ENCODE data around the gene NKD2. TPM values are rescaled to one million over a fixed set of nuclear protein-coding genes. Genes with fewer than 3 reads are reported as not detected.

NKD2 gene
- total RNA-seq, 1 experiment from 2014 or later: 0.27 TPM

DNA sequence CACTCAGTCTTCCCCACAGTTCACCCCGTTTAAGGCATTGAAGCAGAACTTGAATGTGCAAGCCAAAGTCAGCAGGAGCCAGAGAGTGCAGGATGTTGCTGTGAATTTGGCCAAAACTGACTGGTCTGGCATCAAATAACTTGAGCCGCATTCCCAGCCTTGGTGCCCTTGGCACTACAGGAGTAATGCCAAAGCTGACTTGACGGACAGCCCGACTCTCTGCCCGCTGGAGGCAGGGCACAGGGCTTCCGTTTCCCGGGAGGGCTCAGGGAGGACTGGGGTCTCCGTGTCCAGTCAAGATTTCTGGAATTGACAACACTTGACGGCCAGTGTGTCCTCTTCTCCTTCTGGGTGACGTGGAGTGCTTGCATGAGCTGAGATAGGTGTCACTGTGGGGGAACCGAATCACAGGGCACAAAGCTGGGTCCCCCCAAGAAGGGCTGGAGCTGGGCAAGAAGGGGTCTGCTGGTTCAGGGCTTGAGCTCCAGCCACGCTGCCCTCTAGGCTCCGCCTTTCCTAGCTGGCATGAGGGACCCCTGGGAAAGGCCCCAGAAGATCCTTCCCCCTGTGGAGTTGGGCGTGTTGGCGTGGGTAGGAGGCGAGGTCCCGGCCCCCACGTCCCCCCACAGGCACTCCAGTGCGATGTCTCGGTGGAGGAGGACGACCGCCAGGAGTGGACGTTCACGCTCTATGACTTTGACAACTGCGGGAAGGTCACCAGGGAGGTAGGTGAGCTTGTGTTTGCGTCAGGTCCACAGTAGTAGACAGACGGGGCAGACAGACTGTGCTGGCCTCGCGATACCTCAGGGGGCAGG is 25.2 kb downstream of the NKD2 start:
- DNase-seq (ENCODE audit: low read depth): no peak
- in situ Hi-C loops (cut with HindIII; ENCODE audit: low pct_unique_long_range_greater_than_20kb, low sequenced_read_pairs): no loop called here

GRCh38 chr5:1034421-1034905 is 25.9 kb downstream of the NKD2 start:
- in situ Hi-C loops (cut with HindIII; ENCODE audit: low pct_unique_long_range_greater_than_20kb, low sequenced_read_pairs): no loop called here

DNA sequence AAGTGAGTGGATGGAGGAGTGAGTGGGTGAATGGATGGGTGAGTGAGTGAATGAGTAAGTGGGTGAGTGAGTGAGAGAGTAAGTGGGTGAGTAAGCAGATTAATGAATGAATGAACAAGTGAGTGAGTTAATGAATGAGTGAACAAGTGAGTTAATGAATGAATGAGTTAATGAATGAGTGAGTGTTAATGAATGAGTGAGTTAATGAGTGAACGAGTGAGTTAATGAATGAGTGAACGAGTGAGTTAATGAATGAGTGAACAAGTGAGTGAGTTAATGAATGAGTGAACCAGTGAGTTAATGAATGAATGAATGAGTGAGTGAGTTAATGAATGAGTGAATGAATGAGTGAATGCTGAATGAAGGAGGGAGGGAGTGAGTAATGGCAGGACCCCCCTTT is 26.4 kb downstream of the NKD2 start:
- no peak for DNase-seq (ENCODE audit: low read depth)
- in situ Hi-C loops (cut with HindIII; ENCODE audit: low pct_unique_long_range_greater_than_20kb, low sequenced_read_pairs): no loop called here

More at GRCh38 chr5:1034421-1034905, 25.9 kb downstream of the NKD2 start:
- no peak for DNase-seq (ENCODE audit: low read depth)

- in situ Hi-C loops (cut with HindIII; ENCODE audit: low pct_unique_long_range_greater_than_20kb, low sequenced_read_pairs): no loop called here
- no peak for DNase-seq (ENCODE audit: low read depth)
These were observed 27.1 kb downstream of the NKD2 start for GRCh38 chr5:1035421-1036405.

DNA sequence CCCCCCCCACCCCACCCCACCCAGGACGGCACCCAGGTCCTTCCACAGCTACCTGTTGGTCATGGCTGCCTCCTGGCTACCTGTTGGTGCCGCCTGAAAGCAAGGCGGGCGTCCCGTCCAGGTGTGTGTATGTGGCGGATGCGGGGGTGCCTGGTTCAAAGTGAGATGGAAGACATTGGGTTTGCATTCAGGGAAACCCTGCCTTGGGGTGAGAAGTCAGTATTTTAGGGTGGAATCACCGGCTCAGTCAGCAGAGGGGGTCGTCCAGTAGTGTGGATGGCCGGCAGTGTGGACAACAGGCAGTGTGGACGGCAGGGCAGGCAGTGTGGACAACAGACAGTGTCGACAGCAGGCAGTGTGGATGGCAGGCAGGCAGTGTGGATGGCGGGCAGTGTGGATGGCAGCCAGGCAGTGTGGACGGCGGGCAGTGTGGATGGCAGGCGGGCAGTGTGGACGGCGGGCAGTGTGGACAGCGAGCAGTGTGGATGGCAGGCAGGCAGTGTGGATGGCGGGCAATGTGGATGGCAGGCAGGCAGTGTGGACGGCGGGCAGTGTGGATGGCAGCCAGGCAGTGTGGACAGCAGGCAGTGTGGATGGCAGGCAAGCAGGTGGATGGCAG is 28.0 kb downstream of the NKD2 start:
- no peak for DNase-seq (ENCODE audit: low read depth)
- in situ Hi-C loops (cut with HindIII; ENCODE audit: low pct_unique_long_range_greater_than_20kb, low sequenced_read_pairs): no loop called here

DNA sequence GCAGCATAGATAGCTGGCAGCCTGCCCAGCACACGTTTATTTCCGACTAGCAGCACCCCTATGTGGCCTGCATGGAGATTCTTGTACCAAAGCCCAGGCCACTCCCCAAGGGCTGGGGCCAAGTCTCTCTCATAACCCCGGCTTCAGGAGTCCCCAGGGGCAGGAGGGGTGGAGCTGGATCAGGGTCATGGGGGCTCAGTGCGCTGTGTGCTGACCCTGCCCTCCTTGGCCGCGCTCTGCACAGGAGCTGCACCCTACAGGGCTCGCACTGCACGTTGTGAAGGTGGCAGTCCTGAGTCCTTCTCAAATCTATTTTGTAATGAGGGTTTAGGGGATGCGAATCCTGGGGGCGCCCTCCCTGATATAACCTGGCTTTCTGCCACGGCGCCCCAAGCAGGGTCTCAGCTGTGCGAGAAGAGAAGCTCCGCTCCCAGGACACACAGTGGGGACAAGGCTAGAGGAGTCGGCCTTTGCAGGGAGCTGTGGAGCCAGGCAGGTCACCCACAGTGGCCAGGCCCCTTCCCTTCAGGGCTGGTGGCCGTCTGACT is 28.6 kb downstream of the NKD2 start:
- DNase-seq (ENCODE audit: low read depth): no peak
- in situ Hi-C loops (cut with HindIII; ENCODE audit: low pct_unique_long_range_greater_than_20kb, low sequenced_read_pairs): no loop called here

GRCh38 chr5:1037671-1038416 is 29.2 kb downstream of the NKD2 start:
- no peak for DNase-seq (ENCODE audit: low read depth)
- in situ Hi-C loops (cut with HindIII; ENCODE audit: low pct_unique_long_range_greater_than_20kb, low sequenced_read_pairs): no loop called here

- no peak for DNase-seq (ENCODE audit: low read depth)
- in situ Hi-C loops (cut with HindIII; ENCODE audit: low pct_unique_long_range_greater_than_20kb, low sequenced_read_pairs): no loop called here
These were observed 30.0 kb downstream of the NKD2 start for GRCh38 chr5:1038417-1039209.

DNA sequence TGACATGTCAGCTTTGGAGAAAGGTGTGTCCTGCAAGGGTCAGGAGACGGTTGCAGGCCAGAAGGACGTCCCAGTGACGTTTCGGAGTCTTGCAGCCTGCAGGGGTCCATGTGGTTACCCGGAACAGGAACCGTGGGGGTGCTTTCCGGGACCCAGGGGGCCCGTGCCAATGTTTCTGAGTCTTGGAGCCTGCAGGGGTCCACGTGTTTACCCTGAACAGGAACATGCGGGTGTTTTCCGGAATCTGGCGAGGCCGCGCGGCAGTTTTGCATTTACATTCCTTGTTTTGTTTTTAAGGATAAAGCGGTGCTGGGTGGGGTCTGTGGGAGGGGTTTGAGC is 30.6 kb downstream of the NKD2 start:
- in situ Hi-C loops (cut with HindIII; ENCODE audit: low pct_unique_long_range_greater_than_20kb, low sequenced_read_pairs): no loop called here
- DNase-seq (ENCODE audit: low read depth): no peak

GRCh38 chr5:1039706-1040260 is 31.2 kb downstream of the NKD2 start:
- in situ Hi-C loops (cut with HindIII; ENCODE audit: low pct_unique_long_range_greater_than_20kb, low sequenced_read_pairs): no loop called here
- no peak for DNase-seq (ENCODE audit: low read depth)

DNA sequence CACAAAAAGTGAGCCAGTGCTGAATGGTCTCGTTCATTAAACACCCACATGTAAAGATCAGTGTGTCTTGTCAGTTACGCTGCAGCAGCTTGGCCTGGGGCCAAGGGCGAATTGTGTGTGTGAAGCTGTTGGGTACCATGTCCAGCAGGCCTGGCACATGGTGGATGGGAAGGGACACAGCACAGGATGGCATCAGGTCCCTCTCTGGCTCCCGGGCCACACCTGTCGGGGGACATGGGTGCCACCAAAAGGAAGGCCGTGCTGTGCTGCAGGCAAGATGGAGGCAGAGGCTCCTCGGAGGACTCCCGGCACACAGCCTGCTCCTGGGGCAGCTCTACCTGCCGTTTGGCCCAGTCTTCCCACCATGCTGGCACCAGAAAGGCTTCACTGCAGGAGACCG is 32.0 kb downstream of the NKD2 start:
- DNase-seq (ENCODE audit: low read depth): no peak
- in situ Hi-C loops (cut with HindIII; ENCODE audit: low pct_unique_long_range_greater_than_20kb, low sequenced_read_pairs): no loop called here

GRCh38 chr5:1041225-1042143 is 32.9 kb downstream of the NKD2 start:
- in situ Hi-C loops (cut with HindIII; ENCODE audit: low pct_unique_long_range_greater_than_20kb, low sequenced_read_pairs): no loop called here
- DNase-seq (ENCODE audit: low read depth): peak; percentile 43

DNA sequence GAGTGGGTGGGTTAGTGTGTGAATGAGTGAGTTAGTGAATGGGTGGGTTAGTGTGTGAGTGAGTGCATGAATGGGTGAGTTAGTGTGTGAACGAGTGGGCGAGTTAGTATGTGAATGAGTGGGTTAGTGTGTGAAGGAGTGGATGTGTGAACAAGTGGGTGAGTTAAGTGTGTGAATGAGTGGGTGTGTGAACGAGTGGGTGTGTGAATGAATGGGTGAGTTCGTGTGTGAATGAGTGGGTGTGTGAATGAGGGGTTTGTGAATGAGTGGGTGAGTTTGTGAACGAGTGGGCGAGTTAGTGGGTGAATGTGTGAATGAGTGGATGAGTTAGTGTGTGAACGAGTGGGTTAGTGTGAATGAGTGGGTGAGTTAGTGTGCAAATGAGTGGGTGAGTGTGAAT is 34.0 kb downstream of the NKD2 start:
- in situ Hi-C loops (cut with HindIII; ENCODE audit: low pct_unique_long_range_greater_than_20kb, low sequenced_read_pairs): no loop called here
- DNase-seq (ENCODE audit: low read depth): no peak

DNA sequence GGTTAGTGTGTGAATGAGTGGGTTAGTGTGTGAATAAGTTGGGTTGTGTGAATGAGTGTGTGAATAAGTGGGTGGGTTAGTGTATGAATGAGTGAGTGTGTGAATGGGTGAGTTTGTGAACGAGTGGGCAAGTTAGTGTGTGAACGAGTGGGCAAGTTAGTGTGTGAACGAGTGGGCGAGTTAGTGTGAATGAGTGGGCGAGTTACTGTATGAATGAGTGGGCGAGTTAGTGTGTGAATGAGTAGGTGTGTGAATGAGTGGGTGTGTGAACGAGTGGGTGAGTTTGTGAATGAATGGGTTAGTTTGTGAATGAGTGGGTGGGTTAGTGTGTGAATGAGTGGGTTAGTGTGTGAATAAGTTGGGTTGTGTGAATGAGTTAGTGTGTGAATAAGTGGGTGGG is 34.7 kb downstream of the NKD2 start:
- DNase-seq (ENCODE audit: low read depth): no peak
- in situ Hi-C loops (cut with HindIII; ENCODE audit: low pct_unique_long_range_greater_than_20kb, low sequenced_read_pairs): no loop called here

DNA sequence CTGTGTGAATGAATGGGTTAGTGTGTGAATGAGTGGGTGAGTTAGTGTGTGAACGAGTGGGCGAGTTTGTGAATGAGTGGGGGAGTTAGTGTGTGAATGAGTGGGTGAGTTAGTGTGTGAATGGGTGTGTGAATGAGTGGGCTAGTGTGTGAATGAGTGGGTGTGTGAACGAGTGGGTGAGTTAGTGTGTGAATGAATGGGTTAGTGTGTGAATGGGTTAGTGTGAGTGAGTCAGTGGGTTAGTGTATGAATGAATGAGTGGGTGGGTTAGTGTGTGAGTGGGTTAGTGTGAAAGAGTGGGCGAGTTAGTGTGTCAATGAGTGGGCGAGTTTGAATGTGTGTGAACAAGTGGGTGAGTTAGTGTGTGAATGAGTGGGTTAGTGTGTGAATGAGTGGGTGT is 35.5 kb downstream of the NKD2 start:
- in situ Hi-C loops (cut with HindIII; ENCODE audit: low pct_unique_long_range_greater_than_20kb, low sequenced_read_pairs): no loop called here
- no peak for DNase-seq (ENCODE audit: low read depth)

DNA sequence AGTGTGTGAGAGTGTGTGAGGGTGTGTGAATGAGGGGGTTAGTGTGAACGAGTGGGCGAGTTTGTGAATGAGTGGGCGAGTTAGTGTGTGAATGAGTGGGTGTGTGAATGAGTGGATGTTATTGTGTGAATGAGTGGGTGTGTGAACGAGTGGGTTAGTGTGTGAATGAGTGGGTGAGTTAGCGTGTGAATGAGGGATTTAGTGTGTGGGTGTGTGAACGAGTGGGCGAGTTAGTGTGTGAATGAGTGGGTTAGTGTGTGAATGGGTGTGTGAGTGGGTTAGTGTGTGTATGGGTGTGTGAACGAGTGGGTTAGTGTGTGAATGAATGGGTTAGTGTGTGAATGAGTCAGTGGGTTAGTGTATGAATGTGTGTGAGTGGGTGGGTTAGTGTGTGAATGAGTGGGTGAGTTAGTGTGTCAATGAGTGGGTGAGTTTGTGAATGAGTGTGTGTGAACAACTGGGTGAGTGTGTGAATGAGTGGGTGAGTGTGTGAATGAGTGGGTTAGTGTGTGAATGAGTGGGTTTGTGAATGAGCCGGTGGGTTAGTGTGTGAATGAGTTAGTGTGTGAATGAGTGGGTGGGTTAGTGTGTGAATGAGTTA is 37.5 kb downstream of the NKD2 start:
- in situ Hi-C loops (cut with HindIII; ENCODE audit: low pct_unique_long_range_greater_than_20kb, low sequenced_read_pairs): no loop called here
- DNase-seq (ENCODE audit: low read depth): no peak
